HFF-Myc (cell line): Measurements from ENCODE around the gene MAN1C1.

Source experiments
- DNase-seq: peaks from one replicate; pipeline ENCODE4 v3.0.0-alpha.2; 2011; ENCODE audit warnings: low read depth; ENCODE audit errors: extremely low read depth
- H3K4me3 ChIP-seq: replicated peaks from 2 replicates; pipeline ENCODE4 v1.5.1; 2011; ENCODE audit warnings: low read depth, mild to moderate bottlenecking, control low read depth, low read length
- CTCF ChIP-seq: IDR thresholded peaks from 2 replicates; pipeline ENCODE4 v1.5.1; 2012; ENCODE audit warnings: mild to moderate bottlenecking, low read depth, low read length, control low read depth; ENCODE audit errors: missing control alignments

MAN1C1 gene

GRCh38 chr1:25774921-25775771 lies 158.6 kb downstream of the MAN1C1 start:
- no peak for DNase-seq
- no peak for TF ChIP-seq CTCF
- H3K4me3 ChIP-seq = no peak overlapping the region

GRCh38 chr1:25779388-25779787 lies 162.8 kb downstream of the MAN1C1 start:
- H3K4me3 ChIP-seq = no peak overlapping the region
- no peak for TF ChIP-seq CTCF
- no peak for DNase-seq

- DNase-seq = no peak
- H3K4me3 ChIP-seq = no peak overlapping the region
- no peak for TF ChIP-seq CTCF
These were observed 163.3 kb downstream of the MAN1C1 start for GRCh38 chr1:25779894-25780293.

DNA sequence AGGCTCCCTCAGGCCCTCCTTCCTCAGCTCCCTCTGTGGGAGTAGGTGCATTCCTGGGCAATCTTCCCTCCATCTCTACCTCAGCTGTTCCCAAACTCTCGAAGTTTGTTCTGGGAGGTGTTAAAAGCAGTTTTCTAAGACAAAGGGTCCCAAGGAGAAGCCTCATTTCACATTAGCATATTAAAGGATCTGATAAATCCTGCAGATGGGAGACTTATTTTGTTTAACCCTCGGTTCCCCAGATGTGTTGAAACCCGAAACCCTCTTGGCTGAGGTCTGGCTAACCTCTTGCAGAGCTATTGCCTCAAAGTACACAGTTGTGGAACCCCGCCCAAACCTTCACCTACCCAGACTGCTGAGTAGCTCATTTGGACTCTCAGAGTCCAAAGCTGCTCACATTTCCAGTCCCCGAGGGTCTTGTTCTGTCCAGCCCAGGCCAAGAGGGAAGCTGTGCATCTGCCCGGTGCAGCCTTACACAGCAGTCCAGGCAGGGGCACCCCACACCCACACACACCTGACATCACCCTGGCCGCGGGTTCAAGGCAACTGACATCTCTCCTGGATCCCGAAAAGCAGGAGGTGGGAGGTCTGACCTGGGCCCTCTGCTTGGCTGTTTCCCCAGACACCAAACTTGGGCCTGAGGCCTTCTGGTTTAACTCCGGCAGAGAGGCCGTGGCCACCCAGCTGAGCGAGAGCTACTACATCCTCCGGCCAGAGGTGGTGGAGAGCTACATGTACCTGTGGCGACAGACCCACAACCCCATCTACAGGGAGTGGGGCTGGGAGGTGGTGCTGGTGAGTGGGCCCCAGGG lies 163.9 kb downstream of the MAN1C1 start:
- no peak overlapping the region for H3K4me3 ChIP-seq
- peak; percentile 31 for DNase-seq
- no peak for TF ChIP-seq CTCF

- no peak for DNase-seq
These were observed 164.5 kb downstream of the MAN1C1 start for GRCh38 chr1:25781130-25781433.

DNA sequence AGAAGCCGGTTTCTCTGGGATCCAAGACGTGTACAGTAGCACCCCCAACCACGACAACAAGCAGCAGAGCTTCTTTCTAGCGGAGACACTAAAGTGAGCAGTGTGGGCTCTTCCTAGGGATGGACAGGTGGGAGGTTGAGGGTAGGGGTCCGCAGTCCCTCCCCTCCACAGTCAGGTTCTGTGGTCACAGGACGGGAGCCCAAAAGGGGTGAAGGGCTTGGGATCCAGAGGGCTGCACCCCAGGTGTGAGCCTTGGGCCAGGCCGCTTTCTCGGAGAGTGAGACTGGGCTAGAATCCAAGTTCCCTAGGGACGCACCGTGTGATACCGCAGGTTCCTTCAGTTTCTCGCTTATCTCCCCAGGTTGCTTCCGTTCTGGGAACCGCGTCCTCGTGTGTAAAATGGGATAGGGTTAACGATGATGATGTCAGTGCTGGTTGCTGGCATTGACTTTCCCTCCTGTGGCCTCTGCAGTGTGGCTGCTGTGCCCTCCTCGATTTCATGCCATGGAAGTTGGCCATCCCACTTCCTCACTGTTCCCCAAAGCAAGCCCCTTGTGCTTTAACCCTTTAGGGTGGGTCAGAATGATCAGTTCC lies 166.1 kb downstream of the MAN1C1 start:
- H3K4me3 ChIP-seq = no peak overlapping the region
- DNase-seq = no peak
- TF ChIP-seq CTCF = no peak

More at GRCh38 chr1:25781130-25781433, 164.5 kb downstream of the MAN1C1 start:
- H3K4me3 ChIP-seq = no peak overlapping the region
- TF ChIP-seq CTCF = no peak
